NT2/D1 (cell line): ENCODE data around the gene METTL13.

Source experiments
- SUZ12 ChIP-seq: IDR thresholded peaks from 2 replicates; pipeline ENCODE4 v1.6.1; 2011; ENCODE audit not compliant: insufficient read length, insufficient read depth; ENCODE audit errors: extremely low read depth
- ZNF274 ChIP-seq: IDR thresholded peaks from 2 replicates; pipeline ENCODE4 v1.6.1; 2011; ENCODE audit warnings: mild to moderate bottlenecking, low read depth, low read length

DNA sequence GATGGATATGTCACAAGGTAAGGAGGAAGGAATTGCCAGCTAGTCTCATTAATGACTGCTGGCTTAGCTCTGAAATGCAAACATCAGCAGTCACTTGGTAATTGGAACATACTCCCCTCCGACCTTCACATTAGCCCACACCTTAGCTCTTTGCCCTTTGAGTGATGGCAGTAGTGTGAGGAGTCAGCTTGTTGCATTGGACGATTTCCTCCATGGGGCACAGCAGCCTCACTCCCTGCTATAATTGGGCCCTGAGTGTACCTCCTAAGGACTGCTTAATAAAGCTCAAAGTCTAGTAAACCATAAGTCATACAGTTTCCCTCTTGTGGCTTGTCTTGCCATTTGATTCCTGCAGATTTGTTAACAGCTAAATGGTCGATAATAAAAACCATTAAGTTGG is 19.4 kb downstream of the METTL13 start:
- TF ChIP-seq SUZ12: no peak
- no peak for TF ChIP-seq ZNF274
